NCI-H460 (cell line): ENCODE results near the gene CARD10. TPM values are rescaled to one million over a fixed set of nuclear protein-coding genes. Genes with fewer than 3 reads are reported as not detected.

Experiments
- DNase-seq: peaks from one replicate; pipeline ENCODE4 v3.0.0-alpha.2; 2016; ENCODE audit warnings: low read depth; ENCODE audit errors: extremely low read depth
- polyA plus RNA-seq: library from polyadenylated mRNA; depleted of rRNA; stranded (reverse); fragments of >200 nt; gene quantifications from 2 replicates; pipeline ENCODE4 v1.2.3, GENCODE V29; 2014; cell fraction: nucleus; rRNA removed
- total RNA-seq: library from RNA; depleted of rRNA; stranded (reverse); fragments of >200 nt; shearing (Covaris generic); gene quantifications from 2 replicates; pipeline ENCODE4 v1.2.3, GENCODE V29; 2014; rRNA removed

CARD10 gene, protein sequence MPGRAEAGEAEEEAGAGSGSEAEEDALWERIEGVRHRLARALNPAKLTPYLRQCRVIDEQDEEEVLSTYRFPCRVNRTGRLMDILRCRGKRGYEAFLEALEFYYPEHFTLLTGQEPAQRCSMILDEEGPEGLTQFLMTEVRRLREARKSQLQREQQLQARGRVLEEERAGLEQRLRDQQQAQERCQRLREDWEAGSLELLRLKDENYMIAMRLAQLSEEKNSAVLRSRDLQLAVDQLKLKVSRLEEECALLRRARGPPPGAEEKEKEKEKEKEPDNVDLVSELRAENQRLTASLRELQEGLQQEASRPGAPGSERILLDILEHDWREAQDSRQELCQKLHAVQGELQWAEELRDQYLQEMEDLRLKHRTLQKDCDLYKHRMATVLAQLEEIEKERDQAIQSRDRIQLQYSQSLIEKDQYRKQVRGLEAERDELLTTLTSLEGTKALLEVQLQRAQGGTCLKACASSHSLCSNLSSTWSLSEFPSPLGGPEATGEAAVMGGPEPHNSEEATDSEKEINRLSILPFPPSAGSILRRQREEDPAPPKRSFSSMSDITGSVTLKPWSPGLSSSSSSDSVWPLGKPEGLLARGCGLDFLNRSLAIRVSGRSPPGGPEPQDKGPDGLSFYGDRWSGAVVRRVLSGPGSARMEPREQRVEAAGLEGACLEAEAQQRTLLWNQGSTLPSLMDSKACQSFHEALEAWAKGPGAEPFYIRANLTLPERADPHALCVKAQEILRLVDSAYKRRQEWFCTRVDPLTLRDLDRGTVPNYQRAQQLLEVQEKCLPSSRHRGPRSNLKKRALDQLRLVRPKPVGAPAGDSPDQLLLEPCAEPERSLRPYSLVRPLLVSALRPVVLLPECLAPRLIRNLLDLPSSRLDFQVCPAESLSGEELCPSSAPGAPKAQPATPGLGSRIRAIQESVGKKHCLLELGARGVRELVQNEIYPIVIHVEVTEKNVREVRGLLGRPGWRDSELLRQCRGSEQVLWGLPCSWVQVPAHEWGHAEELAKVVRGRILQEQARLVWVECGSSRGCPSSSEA
- total RNA-seq: 3.1 and 4.7 TPM in 2 replicates
- polyA plus RNA-seq: 7.2 and 7.8 TPM in 2 replicates

DNA sequence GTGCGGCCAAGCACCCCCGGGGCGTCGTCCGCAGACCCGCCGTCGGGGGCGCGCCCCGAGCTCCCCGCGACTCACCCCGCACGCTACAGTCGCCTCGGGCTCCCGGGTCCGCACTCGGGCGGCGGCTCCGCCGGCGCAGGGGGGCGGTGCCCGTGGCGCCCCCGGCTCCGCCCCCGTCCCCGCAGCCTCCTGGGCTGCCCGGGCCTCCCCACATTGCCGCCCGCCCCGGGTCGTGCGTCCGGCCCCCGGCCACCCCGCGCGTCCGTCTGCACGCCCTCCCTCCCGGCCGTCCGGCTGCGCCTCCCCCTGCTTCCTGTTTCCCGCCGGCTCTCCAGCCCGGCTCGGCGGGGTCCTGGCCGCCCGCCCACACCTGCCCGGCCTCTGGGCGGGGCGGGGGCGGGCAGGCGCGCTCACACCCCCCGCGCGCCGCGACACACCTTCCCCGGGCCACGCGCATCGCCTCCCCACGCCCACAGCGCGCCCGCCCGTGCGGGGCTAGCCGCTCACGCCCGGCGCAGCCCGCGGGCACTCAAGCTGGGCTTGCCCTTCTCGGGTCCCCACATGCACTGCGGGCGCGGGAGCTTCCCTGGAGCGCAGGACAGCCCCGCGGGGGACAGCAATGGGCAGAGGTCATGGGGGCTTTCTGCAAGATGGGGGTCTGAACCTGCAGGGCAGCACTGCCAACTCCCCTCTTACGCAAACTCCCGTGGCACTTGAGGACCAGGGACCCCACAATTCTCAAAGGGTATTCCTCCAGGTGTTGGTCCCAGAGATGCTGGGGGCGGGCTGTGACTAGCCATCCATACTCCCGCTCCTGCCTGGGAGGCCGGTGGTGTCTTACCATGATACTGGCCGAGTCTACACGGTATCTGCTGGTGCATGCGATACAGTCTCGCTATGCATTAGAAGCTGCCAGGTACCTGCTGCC is at the start of gene CARD10:
TSS of gene CARD10 (minus strand) at position 148 of the 928 bp plus-strand sequence. CDS start 215 bp downstream, outside the sequence.
- DNase-seq: no peak

DNA sequence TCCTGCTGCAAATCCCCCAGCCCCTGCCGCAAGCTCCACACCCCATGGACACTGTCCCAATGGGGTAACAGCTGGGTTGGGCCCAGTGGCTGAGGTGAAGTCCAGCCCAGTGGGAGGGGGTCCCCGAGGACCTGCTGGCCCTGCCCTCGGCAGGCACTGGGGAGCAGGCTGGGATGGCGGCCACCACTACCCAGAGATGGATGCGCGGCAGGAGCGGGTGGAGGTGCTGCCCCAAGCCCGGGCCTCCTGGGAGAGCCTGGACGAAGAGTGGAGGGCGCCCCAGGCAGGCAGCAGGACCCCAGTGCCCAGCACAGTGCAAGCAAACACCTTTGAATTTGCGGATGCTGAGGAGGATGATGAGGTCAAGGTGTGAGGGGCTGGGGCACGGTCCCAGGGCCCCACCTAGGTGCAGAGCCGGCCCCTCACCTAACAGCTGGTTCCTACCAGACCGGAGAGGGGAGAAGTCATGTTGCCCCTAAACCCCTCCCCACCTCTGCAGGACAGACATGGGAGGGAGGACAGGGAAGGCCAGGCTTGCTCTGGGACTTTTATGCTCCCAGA is 49.3 kb upstream of the CARD10 start:
- DNase-seq: no peak

DNA sequence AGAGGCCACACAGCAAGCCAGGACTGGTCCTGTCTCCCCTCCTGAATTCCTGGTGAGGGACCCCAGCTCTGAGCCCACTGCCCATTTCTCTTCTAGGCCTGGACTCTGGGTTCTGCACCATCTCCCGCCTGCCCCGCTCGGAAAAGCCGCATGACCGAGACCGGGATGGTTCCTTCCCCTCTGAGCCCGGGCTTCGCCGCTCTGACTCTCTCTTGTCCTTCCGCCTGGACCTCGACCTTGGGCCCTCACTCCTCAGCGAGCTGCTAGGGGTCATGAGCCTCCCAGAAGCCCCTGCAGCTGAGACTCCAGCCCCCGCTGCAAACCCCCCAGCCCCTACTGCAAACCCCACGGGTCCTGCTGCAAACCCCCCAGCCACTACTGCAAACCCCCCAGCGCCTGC is 48.8 kb upstream of the CARD10 start:
- no peak for DNase-seq

DNA sequence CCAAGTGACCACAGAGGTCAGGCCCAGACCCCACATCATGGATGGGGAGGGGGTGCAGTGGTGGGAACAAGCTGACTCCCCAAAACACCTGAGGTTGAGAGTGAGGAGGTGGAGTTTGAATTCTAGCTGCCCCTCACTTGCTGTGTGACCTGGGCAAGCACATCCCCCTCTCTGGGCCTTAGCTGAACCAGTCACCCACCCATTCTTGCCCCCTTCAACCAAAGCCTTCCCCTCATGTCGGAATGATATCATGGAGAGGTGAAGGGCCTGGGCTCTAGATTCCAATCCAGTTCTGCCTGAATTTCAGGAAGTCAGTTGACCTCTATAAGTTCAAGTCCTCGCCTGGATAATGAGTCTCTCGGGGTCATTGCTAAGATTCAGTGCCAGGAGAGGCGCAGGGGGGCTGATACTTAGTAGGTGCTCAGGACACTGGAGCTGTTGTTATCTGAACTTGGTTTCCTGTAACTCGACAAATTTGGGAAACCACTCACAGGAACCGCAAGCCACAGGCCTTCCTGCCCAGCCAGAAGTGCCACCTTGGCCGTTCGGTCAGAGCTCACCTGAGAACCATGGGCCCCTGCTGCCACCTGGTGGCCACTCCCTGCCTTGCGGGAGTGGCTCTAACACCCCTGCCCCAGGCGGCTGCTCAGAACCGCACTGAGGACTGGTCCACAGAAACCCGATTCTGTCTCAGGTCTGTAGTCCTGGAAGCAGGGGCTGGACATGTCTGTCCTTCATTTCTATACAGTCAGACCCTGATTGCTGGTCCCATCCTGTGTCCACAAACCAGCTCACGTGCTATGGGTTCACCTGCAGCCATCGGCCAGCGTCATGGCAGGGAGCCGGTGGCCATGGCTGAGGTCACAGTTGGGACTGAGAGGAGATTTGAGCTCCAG is 47.9 kb upstream of the CARD10 start:
- peak; percentile 49 for DNase-seq

- no peak for DNase-seq
These were observed 47.2 kb upstream of the CARD10 start for GRCh38 chr22:37566329-37566837.

DNA sequence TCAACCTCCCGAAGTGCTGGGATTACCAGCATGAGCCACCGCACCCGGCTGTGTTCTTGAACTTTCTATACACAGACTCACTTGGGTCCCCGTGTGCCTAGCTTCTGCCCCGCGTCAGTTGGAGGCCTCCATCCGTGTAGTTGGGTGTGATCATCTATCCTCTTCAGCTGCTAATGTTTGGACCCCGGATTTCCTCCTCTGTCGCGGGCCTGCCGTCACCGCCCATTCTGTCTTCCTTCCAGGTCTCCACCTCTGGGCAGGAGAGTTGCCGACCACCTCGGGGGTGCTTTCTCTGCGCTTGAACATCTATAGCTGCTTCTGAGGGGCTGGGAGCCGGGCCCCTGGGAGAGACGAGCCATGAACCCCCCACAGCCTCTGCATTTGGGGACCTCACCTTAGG is 46.6 kb upstream of the CARD10 start:
- no peak for DNase-seq

DNA sequence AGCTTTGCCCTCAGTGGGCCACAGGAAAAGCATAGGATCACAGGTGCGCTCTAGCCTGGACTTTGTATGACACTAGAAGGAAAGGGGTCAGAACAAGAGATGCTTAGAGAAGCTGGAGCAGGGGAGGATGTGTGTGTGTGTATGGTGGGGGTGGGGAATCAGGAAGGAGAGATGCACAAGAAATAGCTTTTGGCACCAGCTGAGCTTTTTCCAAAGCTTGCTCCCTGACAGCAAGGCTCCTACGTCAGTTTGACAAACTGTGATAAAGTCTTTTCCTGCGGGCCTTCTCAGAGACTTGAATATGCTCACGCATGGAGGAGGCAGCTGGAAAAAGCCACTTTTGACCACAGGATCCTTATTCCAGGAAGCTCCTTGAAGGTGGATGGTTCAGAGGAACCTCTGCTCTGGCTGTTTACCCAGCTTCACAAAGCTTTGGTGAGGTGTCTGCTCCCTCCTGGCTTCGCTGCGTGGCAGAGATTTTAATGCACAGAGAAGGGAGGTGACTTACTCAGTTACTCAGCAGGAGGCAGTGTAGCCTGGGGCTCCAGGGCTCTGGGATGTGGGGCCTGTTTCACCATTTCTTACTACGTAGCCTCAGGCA is 45.0 kb upstream of the CARD10 start:
- DNase-seq: no peak

GRCh38 chr22:37563153-37564081 is 44.2 kb upstream of the CARD10 start:
- no peak for DNase-seq

DNA sequence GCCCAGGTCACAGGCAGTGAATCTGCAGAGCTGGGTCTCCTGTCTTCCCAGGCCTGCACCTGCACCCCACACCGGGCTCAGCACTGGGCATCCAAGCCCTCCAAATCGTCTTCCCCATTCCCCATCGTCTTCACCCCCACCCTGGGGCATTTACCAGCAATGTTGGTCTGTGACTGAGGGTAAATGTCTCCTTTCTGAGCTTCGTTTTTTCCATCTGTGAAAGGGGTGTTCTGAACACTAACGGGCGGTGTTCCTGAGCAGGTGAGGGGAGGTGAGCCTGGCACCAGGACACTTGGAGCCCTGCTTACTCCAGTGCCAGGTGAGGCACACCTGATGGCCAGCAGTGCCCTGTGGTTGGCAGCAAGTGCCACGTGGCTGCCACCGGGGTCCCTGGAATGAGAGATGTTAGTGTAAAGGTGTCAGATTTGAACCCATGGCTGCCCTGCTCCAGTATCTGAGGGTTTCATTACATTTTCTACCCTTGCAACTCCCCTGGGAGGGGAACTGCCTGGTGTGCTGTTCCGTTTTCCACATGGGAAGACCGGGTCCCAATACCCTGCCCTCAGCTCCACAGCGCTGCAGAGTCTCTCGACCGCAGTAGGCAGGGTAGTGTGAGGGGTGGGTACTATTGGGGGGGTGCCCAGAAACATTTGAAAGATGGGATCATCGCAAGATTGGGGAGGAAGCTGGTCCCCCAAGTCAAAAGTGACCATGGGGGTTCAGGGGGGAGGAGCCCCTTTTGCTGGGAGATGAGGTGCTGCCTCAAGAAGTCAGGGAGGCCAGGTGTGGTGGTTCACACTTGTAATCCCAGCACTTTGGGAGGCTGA is 43.0 kb upstream of the CARD10 start:
- no peak for DNase-seq

DNA sequence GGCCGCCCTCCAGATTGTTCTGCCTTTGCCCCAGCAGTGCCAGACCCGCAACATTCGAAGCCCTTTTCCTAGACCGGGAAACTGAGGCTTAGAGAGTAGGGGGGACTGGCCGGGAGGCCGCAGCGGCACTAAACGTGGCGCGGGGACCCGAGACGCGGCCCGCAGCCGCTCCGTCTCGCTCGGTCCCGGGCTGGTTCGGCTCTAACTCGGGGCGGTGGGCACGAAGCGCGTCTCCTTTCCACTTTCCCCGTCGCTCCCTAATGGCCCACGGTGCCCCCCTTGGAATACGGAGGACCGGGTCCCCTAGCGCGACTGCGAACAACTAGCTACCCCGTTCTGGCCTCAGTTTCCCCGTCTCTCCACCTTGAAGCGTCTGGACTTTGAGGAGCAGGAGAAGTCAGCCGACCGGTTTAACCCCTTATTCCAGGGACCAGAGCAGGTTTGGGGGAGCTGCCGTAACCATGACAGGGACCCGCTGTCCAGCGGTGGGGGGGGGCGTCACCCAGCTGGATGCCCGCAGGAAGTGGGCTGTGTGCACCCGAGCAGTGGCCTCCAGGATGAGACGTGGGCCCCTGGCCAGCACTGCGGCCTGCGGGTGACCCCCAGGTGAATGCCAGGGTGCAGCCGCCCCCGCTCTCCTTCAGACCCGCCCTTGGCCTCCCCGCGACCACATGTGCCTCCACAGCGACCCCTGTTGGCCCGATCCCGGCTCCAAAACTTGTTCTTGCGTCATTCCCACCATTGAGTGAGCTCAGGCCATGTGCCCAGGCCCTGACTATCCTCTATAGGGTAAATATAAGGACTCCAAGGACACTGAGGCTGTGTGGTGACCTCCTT is 42.2 kb upstream of the CARD10 start:
- peak; percentile 80 for DNase-seq

DNA sequence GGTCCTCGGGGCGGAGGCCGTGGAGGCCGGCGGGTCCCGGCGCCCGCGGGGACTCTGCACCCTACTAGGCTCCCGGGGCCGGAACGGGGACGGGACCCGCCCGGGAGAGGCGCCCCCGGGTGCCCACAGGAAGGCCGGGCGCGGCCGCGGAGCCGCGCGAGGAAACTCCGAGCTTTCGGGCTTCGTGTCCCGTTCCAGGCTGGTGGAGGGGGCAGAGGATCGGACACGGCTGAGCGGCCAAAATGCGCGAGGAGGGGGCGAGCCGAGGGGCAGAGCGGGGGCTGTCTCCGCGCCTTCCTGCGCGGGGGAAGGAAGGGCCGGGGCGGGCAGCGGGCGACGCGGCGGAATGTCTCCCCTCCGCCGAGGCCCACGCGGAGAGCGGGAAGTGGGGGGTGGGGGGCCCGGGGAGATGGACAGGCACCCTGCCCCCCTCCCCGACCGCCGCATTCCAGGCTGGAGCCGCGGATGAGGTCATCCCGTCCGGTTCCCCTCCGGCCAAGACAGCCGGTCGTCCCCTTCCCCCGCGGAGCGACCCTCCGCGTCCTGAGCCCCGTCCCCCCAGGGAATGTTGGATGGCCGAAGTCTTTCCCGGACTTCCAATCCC is 41.5 kb upstream of the CARD10 start:
- DNase-seq: no peak

DNA sequence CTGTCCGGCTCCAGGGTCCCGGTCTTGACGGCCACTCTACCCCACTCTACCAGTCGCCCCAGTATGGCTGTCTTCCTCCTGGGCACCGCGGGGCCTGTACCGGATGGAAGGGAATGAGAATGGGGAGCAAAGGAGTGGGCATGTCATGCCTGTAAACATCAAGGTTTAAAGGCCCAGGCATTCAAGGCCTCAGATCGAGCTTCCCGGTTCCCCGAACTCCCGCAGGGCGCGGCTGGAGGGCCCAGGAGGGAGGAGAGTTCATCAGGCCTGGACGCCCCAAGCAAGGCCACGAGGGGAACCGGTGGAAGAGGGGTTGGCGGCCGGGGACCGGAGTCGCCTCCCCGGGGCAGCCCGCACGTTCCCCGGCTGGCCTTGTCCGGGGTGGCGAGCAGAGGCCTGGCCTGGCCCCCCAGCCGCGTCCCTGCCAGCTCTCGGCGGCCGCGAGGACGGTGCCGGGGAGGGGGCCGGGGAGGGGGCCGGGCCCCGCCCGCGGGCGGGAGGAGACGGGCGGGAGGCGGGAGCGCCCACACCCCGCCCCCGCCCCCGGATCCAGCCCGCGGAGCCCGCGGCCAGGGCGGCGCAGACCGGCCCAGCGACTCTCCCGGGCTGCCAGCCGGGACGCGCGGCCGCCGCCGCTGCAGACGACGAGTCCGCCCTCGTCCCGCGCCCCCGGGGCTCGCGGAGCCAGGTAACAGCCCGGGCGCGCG is 40.8 kb upstream of the CARD10 start, which contains the start of gene CDC42EP1:
TSS of gene CDC42EP1 (plus strand) at position 580 of the 707 bp plus-strand sequence. CDS start 5,870 bp downstream, outside the sequence.
- DNase-seq: no peak

- no peak for DNase-seq
These were observed 40.3 kb upstream of the CARD10 start for GRCh38 chr22:37559521-37559900.

GRCh38 chr22:37558815-37559214 is 39.6 kb upstream of the CARD10 start:
- DNase-seq: no peak
